Left ventricle myocardium inferior (tissue), 1 donor: ENCODE data around the gene MORC3. TPM values are rescaled to one million over a fixed set of nuclear protein-coding genes. Genes with fewer than 3 reads are reported as not detected.
"Not testable (repeated sequence)": the region's sequence is repeated elsewhere in the genome, so short reads cannot be mapped to it uniquely, and the experiment has no call there.

ENCODE experiments used
- DNase-seq: peaks from one replicate; pipeline ENCODE4 v3.0.0-alpha.2; 2020
- H3K27ac ChIP-seq: fragments of 200-600 bp; replicated peaks from 2 replicates; pipeline ENCODE4 v1.8.0; 2021
- H3K27me3 ChIP-seq: fragments of 200-600 bp; 2 replicates; pipeline ENCODE4 v1.8.0; 2021; ENCODE audit warnings: low read depth
- H3K36me3 ChIP-seq: fragments of 200-600 bp; 2 replicates; pipeline ENCODE4 v1.8.0; 2021
- H3K4me1 ChIP-seq: fragments of 200-600 bp; 2 replicates; pipeline ENCODE4 v1.8.0; 2021
- H3K4me3 ChIP-seq: fragments of 200-600 bp; 2 replicates; pipeline ENCODE4 v1.8.0; 2021; ENCODE audit warnings: mild to moderate bottlenecking, moderate library complexity
- H3K9me3 ChIP-seq: fragments of 200-600 bp; replicated peaks from 2 replicates; pipeline ENCODE4 v1.8.0; 2021
- CTCF ChIP-seq: fragments of 200-600 bp; IDR thresholded peaks from 2 replicates; pipeline ENCODE4 v1.8.0; 2021; ENCODE audit warnings: antibody characterized with exemption, mild to moderate bottlenecking, borderline replicate concordance
- intact Hi-C: fragments of 100-400 bp; cut with micrococcal nuclease; formaldehyde crosslinking; loops from one replicate; pipeline ENCODE4 v1.11.0; 2022
- total RNA-seq: library from RNA; stranded (reverse); fragmentation: NEBNext Ultra II Directional; extraction: Animal tissue kit (Norgen Biotek cat#: 25700); gene quantifications from one replicate; pipeline ENCODE4 v1.2.1, GENCODE V29; 2021
- donor health status: DM: no; HTN: yes; CAD: no; lungs with severe emphysema.

MORC3 gene
- total RNA-seq, 1 donor from 2014 or later: 19.4 TPM

GRCh38 chr21:36377391-36377842, 57.4 kb downstream of the MORC3 start:
- Histone ChIP-seq H3K4me3 (no peak overlapping the region), H3K36me3 (peaks cover 58% of the 10 kb centered on the region), H3K4me1 (peaks cover 10% of the 10 kb centered on the region), H3K27ac (no peak overlapping the region), H3K27me3 (no peaks in the 10 kb centered on the region), H3K9me3 (no peaks in the 10 kb centered on the region)
- intact Hi-C loops: no loop called here
- TF ChIP-seq CTCF: no peak
- no peak for DNase-seq

- intact Hi-C loops: no loop called here
- no peak overlapping the region for H3K27ac ChIP-seq
- peaks cover 12% of the 10 kb centered on the region for H3K4me1 ChIP-seq
- peaks cover 40% of the 10 kb centered on the region for H3K36me3 ChIP-seq
- TF ChIP-seq CTCF: no peak
- no peak overlapping the region for H3K4me3 ChIP-seq
- no peak for DNase-seq
- H3K27me3 ChIP-seq: no peaks in the 10 kb centered on the region
- H3K9me3 ChIP-seq: no peaks in the 10 kb centered on the region
Measured at GRCh38 chr21:36379251-36379650, 59.3 kb downstream of the MORC3 start.

- Histone ChIP-seq H3K27me3 (no peaks in the 10 kb centered on the region), H3K9me3 (no peaks in the 10 kb centered on the region), H3K4me1 (peaks cover 27% of the 10 kb centered on the region), H3K4me3 (no peak overlapping the region), H3K36me3 (peaks cover 12% of the 10 kb centered on the region), H3K27ac (no peak overlapping the region)
- no peak for DNase-seq
- no peak for TF ChIP-seq CTCF
- intact Hi-C loops: no loop called here
Measured at GRCh38 chr21:36381841-36382589, 62.0 kb downstream of the MORC3 start.

- H3K27me3 ChIP-seq, intact Hi-C loops, H3K27ac ChIP-seq, H3K4me3 ChIP-seq, H3K36me3 ChIP-seq, H3K9me3 ChIP-seq, DNase-seq: not testable (repeated sequence)
- H3K4me1 ChIP-seq: peaks cover 27% of the 10 kb centered on the region
Measured at GRCh38 chr21:36382722-36383121, 62.7 kb downstream of the MORC3 start.

GRCh38 chr21:36384885-36385232, 64.9 kb downstream of the MORC3 start:
- H3K9me3 ChIP-seq: no peaks in the 10 kb centered on the region
- peaks cover 21% of the 10 kb centered on the region for H3K4me1 ChIP-seq
- DNase-seq: no peak
- intact Hi-C loops: no loop called here
- H3K36me3 ChIP-seq: no peaks in the 10 kb centered on the region
- H3K27ac ChIP-seq: no peak overlapping the region
- TF ChIP-seq CTCF: no peak
- H3K27me3 ChIP-seq: no peaks in the 10 kb centered on the region
- peak overlapping the region; percentile 82 for H3K4me3 ChIP-seq

- Histone ChIP-seq H3K4me3 (peak within 1 kb of the TSS; percentile 82), H3K9me3 (no peaks in the 10 kb centered on the region), H3K27ac (peak within 1 kb of the TSS; percentile 23), H3K27me3 (no peaks in the 10 kb centered on the region), H3K4me1 (peaks cover 21% of the 10 kb centered on the region), H3K36me3 (no peaks in the 10 kb centered on the region)
- TF ChIP-seq CTCF: no peak
- peak; percentile 68 for DNase-seq
- intact Hi-C loops: no loop called here
Measured at GRCh38 chr21:36385233-36386030, 65.4 kb downstream of the MORC3 start, which contains the start of gene CHAF1B. Gene CHAF1B (plus strand): TSS chr21:36385392. CDS start chr21:36386137, 745 bp downstream.
